GM21528 (cell line): ENCODE results near the gene NHS.
"Not testable (repeated sequence)": the region's sequence is repeated elsewhere in the genome, so short reads cannot be mapped to it uniquely, and the experiment has no call there.

Source experiments
- ATAC-seq: cut with Tn5 transposase; IDR thresholded peaks from one replicate; pipeline ENCODE4 v1.9.1; 2021; ENCODE audit warnings: mild to moderate bottlenecking, moderate library complexity; ENCODE audit not compliant: unreplicated experiment, low FRiP score

Gene NHS

GRCh38 chrX:17568804-17569203 is 193.8 kb downstream of the NHS start:
- ATAC-seq: not testable (repeated sequence)

GRCh38 chrX:17579026-17579425 is 204.0 kb downstream of the NHS start:
- no peak for ATAC-seq

DNA sequence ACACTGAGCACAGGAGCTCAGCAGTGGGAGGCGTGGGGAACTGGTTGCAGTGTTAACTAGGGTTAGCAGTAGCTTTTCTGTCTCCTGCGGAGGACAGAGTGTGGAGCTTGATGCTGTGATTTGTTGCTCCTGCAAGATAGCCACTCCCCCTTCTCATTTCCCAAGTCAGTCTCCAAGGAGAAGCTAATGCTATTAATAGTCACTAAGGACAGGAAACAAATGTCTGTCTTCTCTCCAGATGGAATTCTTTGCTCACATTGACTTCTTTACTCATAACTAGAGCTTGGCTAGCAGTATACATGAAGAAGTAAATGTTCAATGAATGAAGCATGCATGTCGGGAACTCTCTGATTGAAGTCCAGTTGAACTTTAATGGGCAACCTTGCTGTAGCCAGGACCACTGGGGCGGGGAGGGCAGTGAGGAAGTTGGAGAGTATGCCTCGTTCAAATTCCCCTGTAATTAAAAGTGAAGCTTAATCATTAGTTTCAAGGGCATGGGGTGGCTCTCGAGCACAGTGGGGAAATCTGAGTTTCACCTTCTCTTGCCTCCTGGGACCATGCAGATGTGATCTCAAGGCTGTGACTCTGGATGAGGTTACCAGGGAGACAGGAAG is 205.6 kb downstream of the NHS start:
- ATAC-seq: no peak

DNA sequence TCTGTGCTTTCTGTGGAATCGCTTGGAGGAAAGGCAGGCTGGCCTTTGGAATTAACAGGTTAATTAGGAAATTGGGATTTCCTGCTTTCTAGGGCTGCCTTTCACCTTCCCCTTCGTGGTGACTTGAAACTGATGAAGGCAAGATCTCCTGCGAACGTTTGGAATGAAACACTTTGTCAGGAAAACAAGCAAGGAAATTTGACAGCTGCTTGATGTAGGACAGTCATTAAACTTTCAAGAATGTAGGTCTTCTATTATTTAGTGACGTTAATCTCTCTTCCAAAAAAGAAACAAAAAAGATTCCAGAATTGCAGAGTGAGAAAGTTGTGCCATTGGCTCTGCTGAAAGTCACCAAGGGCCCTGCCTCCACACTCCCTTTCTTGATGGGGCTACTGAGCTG is 206.6 kb downstream of the NHS start:
- ATAC-seq: no peak

DNA sequence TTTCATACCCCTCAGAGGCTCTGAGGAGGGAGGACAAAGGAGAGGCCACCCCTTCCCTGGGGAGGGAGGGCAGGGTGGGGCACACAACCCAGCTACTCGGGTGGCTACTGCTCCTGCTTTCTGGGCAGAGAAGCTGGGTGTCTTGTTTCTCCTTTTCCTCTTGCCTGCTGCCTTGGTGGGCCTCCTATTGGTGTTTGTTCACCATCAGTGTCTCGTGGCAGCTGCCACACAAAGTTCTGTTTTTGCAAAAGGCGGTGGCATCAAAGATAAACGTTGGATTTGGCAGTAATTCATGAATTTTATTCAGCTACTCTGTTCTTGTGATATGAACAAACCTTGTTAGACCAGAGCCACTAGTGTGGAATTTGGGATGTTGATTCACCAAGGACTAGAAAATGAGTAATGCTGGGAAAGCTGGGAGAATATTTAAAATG is 209.3 kb downstream of the NHS start:
- no peak for ATAC-seq

DNA sequence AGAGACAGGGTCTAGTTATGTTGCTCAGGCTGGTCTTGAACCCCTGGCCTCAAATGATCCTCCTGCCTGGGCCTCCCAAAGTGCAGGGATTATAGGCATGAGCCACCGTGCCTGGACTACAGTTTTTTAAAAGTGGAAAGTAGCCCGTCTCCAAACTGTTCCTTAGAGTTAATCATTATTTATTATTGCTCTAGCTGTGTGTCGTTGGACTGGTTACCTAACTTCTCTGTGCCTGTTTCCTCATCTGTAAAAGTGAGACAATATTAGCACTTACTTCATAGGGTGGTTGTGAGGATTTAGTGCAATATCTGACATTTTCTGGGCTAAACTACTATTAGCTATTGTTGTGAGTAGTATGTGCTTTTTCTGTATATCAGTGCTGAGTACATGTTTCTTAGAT is 210.0 kb downstream of the NHS start:
- ATAC-seq: no peak

DNA sequence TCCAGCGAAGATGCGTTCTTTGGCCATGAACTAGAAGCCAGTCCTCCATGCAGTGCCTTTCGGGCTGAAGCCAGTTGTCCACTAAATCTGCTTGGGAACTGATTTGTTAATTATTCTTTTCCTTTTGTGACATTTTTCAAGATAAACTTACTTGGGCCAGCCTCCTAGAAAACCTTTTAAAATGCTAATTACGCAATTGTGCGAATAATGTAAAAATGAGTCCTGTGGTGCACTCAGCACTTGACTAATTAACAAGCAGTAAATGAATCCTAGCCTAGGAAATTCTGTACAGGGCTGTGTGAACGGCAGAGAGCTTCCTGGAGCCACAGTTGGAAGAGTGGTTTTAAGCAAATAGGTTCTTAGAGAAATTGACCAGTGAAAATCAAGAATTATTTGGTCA is 212.4 kb downstream of the NHS start:
- no peak for ATAC-seq

GRCh38 chrX:17588303-17588702 is 213.3 kb downstream of the NHS start:
- ATAC-seq: no peak

DNA sequence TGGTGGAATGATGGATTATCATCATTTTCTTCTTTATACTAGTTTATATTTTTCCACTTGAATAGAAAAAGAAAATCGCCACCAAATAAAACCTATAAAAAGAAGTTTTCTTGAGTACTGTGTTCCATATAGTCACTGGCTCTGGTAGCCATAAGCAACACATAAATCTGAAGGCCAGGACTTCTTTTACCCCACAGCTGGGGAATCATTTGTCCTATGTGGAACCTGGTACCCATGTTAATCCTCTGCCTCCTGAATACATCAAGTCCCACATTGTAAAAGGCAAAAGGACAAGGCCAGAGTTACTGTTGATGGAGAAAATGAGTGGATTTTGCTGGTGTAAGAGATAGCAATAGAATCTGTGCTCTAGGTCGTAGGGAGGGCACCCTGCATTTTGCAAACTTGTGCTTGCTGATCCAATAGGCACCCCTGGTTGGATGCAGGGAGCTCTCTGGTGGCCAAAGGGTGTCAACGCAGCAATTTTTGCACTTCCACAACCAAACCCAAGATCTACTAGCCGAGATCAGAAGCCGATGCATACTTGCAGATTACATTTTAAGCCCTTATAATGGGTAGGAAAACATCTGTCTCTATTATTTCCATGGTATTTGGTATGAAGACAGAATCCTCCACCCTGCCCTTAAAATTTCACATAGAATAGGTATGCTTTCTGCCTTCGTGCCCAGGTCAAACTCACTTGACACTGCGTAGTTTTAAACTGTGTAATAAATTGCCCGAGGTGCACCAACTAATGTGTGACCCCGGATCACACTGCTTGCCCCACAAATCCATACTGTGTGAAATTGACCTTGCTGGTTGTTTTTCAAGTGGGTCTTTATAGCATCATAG is 216.1 kb downstream of the NHS start:
- no peak for ATAC-seq

- ATAC-seq: no peak
Observed at GRCh38 chrX:17591741-17592110, 216.7 kb downstream of the NHS start.

DNA sequence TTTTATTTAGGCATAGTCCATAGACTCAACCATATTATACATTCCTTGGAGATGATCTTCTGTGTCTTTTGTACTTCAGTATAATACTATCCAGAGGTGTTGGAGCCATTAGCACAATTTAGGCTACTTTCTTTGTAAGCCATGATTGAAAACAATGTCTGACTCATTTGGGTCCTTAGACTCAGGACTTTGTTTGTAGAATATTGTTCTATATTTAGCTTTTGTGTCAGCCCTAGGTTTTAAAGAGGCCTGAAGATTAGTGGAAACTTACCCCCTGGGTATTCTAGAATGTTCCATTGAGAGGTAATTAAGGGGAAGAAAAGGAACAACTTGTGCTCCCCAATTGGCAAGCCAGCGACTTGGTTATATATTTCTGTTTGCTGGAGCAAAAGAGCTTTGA is 217.1 kb downstream of the NHS start:
- ATAC-seq: no peak

DNA sequence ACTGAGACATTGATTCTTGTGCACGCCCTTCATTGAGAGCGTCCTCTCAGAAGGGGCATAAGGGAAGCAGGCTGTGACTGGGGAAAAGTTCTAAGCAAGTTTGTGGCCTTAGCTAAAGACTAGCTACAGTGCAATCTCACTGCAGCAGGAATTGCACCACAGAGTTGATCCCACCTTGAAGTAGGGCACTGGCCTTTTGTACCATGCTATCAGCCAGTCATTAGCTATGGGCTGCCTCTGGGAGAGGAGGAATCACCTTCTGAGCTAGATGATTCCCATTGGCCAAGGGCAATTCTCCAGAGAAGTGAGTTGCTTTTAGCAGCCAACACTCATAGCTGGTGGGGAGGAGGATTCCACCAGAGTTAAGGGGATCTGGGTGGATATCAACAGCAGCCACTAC is 219.7 kb downstream of the NHS start:
- no peak for ATAC-seq

GRCh38 chrX:17595456-17596035 is 220.5 kb downstream of the NHS start:
- no peak for ATAC-seq

- no peak for ATAC-seq
Observed at GRCh38 chrX:17596061-17596460, 221.1 kb downstream of the NHS start.

GRCh38 chrX:17596546-17597205 is 221.7 kb downstream of the NHS start:
- ATAC-seq: no peak

- no peak for ATAC-seq
Observed at GRCh38 chrX:17597327-17597726, 222.3 kb downstream of the NHS start.

- ATAC-seq: no peak
Observed at GRCh38 chrX:17597836-17598439, 222.9 kb downstream of the NHS start.

GRCh38 chrX:17601441-17602200 is 226.6 kb downstream of the NHS start:
- ATAC-seq: no peak

GRCh38 chrX:17602245-17602644 is 227.2 kb downstream of the NHS start:
- ATAC-seq: no peak

- no peak for ATAC-seq
Observed at GRCh38 chrX:17603196-17603595, 228.2 kb downstream of the NHS start.
